Panc1 (cell line): ENCODE results near the gene TANGO6.

ENCODE experiments used
- POLR2AphosphoS5 ChIP-seq: IDR thresholded peaks from 2 replicates; pipeline ENCODE4 v1.6.1; 2012; ENCODE audit warnings: mild to moderate bottlenecking, low read depth, low read length, moderate library complexity
- REST ChIP-seq, 2 experiments: IDR thresholded peaks; 2 replicates each; pipeline ENCODE4 v1.6.1; 2011 to 2012; ENCODE audit warnings: low read depth in 2 of 2, control low read depth in 1 of 2, low read length in 1 of 2, mild to moderate bottlenecking in 1 of 2, moderate library complexity in 1 of 2; ENCODE audit not compliant: insufficient read depth in 1 of 2
- SIN3A ChIP-seq: IDR thresholded peaks from 2 replicates; pipeline ENCODE4 v1.6.1; 2012; ENCODE audit warnings: low read depth, mild to moderate bottlenecking, low read length, moderate library complexity, borderline replicate concordance; ENCODE audit not compliant: insufficient read depth
- TCF7L2 ChIP-seq: IDR thresholded peaks from 2 replicates; pipeline ENCODE4 v1.6.1; 2011; ENCODE audit warnings: mild to moderate bottlenecking, low read depth, low read length, inconsistent platforms
- TF ChIP-seq, protein P1 (sequence below): fragments of 450-650 bp; IDR thresholded peaks from 2 replicates; pipeline ENCODE4 v1.5.1; 2017; ENCODE audit warnings: mild to moderate bottlenecking

GRCh38 chr16:69055980-69056379 lies 212.6 kb downstream of the TANGO6 start:
- TF ChIP-seq, protein P1, sequence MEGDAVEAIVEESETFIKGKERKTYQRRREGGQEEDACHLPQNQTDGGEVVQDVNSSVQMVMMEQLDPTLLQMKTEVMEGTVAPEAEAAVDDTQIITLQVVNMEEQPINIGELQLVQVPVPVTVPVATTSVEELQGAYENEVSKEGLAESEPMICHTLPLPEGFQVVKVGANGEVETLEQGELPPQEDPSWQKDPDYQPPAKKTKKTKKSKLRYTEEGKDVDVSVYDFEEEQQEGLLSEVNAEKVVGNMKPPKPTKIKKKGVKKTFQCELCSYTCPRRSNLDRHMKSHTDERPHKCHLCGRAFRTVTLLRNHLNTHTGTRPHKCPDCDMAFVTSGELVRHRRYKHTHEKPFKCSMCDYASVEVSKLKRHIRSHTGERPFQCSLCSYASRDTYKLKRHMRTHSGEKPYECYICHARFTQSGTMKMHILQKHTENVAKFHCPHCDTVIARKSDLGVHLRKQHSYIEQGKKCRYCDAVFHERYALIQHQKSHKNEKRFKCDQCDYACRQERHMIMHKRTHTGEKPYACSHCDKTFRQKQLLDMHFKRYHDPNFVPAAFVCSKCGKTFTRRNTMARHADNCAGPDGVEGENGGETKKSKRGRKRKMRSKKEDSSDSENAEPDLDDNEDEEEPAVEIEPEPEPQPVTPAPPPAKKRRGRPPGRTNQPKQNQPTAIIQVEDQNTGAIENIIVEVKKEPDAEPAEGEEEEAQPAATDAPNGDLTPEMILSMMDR: no peak
- no peak for TF ChIP-seq POLR2AphosphoS5
- TF ChIP-seq SIN3A: no peak
- TF ChIP-seq REST (IDR thresholded peaks at IDR 0.05; ENCODE audit: insufficient read depth in 1 of 2, low read depth in 2 of 2, low read length in 1 of 2): no peak
- no peak for TF ChIP-seq TCF7L2
